Activated CD4-positive, alpha-beta T cell treated with anti-CD3 and anti-CD28 coated beads for 36 hours (primary cell): ENCODE measurements around the gene TNFAIP8L3. TPM values are rescaled to one million over a fixed set of nuclear protein-coding genes. Genes with fewer than 3 reads are reported as not detected.
"Not testable (repeated sequence)": the region's sequence is repeated elsewhere in the genome, so short reads cannot be mapped to it uniquely, and the experiment has no call there.

Source experiments
- ATAC-seq: fragments of 200-7000 bp; cut with Tn5 transposase; one replicate; pipeline ENCODE4 v1.10.0; 2021; ENCODE audit warnings: mild to moderate bottlenecking, moderate library complexity
- CTCF ChIA-PET: fragments of 350-600 bp; sonication (Branson Sonifier 250); formaldehyde crosslinking; loops from one replicate; lab custom pipeline; 2021; ENCODE audit warnings: antibody characterized with exemption; lab: Charles Lee
- POLR2A ChIA-PET: fragments of 350-600 bp; sonication (Branson Sonifier 250); formaldehyde crosslinking; loops from one replicate; lab custom pipeline; 2021; ENCODE audit warnings: antibody characterized with exemption, inconsistent platforms; lab: Charles Lee
- DNase-seq: peaks from one replicate; pipeline ENCODE4 v3.0.0-alpha.2; 2020
- H3K27ac Mint-ChIP-seq: one replicate; pipeline ENCODE4 v1.8.0; 2021; ENCODE audit warnings: mixed read lengths
- H3K27me3 Mint-ChIP-seq: one replicate; pipeline ENCODE4 v1.8.0; 2021; ENCODE audit warnings: mixed read lengths
- H3K36me3 Mint-ChIP-seq: one replicate; pipeline ENCODE4 v1.8.0; 2021; ENCODE audit warnings: low read depth, mixed read lengths
- H3K4me1 Mint-ChIP-seq: one replicate; pipeline ENCODE4 v1.8.0; 2021; ENCODE audit warnings: mixed read lengths
- H3K4me3 Mint-ChIP-seq: one replicate; pipeline ENCODE4 v1.8.0; 2021; ENCODE audit warnings: mild to moderate bottlenecking, moderate library complexity, mixed read lengths
- H3K9me3 Mint-ChIP-seq: one replicate; pipeline ENCODE4 v1.8.0; 2021; ENCODE audit warnings: low read depth, mixed read lengths
- intact Hi-C, 2 experiments: fragments of 100-400 bp; cut with DNase I in 1 of 2; cut with micrococcal nuclease in 1 of 2; formaldehyde crosslinking; loops; one replicate each; pipeline versions ENCODE4 v1.14.2 to v1.15.1; 2022 to 2024; cut with DNase I, micrococcal nuclease
- total RNA-seq, 2 experiments: library from RNA; stranded (reverse); gene quantifications; one replicate each; pipeline ENCODE4 v1.2.3, GENCODE V29; 2021

The TNFAIP8L3 gene
- total RNA-seq, 2 experiments from 2014 or later: not detected

DNA sequence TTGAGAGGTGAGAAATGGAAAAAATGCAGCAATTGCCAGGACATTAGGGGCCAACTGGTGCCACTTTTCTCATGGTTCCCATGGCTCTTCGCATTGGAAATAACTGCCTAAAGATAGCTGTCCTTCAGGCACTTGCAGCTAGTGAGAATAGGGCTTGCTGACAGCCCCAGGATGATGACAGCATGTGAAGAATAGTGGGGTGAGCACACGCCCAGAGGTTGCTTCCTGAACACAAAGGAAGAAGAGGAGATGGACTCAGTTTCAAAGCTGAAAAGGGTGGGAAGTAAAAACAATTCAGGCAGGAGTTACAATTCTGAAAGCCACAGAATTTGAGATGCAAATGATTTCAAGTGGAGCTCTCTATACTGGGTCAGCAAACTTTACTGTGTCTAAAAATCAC is 45.6 kb downstream of the TNFAIP8L3 start:
- ChIA-PET POLR2A (no interaction called here), CTCF (no interaction called here)
- intact Hi-C loops: no loop called here
- Mint-ChIP-seq H3K4me1 (no peaks in the 10 kb centered on the region), H3K36me3 (no peaks in the 10 kb centered on the region), H3K4me3 (no peak overlapping the region), H3K27me3 (peaks cover 6% of the 10 kb centered on the region), H3K27ac (no peak overlapping the region), H3K9me3 (no peaks in the 10 kb centered on the region)
- no peak for ATAC-seq
- DNase-seq: no peak

DNA sequence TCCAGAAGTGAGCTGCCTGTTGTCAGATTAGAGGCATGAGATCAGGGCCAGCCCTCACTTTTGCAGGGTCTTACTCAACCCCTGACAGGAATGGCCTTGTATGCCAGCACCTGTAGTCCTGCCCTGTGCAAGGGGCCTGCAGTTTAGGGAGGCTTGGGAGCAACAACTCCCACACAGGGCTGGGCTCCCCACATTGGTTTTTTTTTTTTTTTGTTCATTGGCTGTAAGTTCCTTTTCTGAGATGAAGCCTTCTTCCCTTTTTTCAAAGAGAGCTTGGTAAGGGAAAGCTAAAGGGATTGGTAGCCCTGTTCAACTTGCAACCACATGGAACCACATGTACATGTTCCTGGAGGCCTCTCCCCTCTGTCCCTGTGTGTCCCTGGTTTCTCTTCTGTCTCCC is 46.4 kb downstream of the TNFAIP8L3 start:
- Mint-ChIP-seq H3K27ac (no peak overlapping the region), H3K36me3 (no peaks in the 10 kb centered on the region), H3K9me3 (no peaks in the 10 kb centered on the region), H3K27me3 (peaks cover 3% of the 10 kb centered on the region), H3K4me1 (no peaks in the 10 kb centered on the region), H3K4me3 (no peak overlapping the region)
- ATAC-seq (no peak), DNase-seq (no peak)
- CTCF ChIA-PET: no interaction called here
- intact Hi-C loops: no loop called here
- POLR2A ChIA-PET: no interaction called here

GRCh38 chr15:51046799-51047449 is 47.8 kb downstream of the TNFAIP8L3 start:
- H3K4me1 Mint-ChIP-seq: no peaks in the 10 kb centered on the region
- DNase-seq (no peak), ATAC-seq (no peak)
- no peaks in the 10 kb centered on the region for H3K9me3 Mint-ChIP-seq
- H3K36me3 Mint-ChIP-seq: no peaks in the 10 kb centered on the region
- no peak overlapping the region for H3K27ac Mint-ChIP-seq
- no peaks in the 10 kb centered on the region for H3K27me3 Mint-ChIP-seq
- ChIA-PET POLR2A (no interaction called here), CTCF (no interaction called here)
- no peak overlapping the region for H3K4me3 Mint-ChIP-seq
- intact Hi-C loops: no loop called here

DNA sequence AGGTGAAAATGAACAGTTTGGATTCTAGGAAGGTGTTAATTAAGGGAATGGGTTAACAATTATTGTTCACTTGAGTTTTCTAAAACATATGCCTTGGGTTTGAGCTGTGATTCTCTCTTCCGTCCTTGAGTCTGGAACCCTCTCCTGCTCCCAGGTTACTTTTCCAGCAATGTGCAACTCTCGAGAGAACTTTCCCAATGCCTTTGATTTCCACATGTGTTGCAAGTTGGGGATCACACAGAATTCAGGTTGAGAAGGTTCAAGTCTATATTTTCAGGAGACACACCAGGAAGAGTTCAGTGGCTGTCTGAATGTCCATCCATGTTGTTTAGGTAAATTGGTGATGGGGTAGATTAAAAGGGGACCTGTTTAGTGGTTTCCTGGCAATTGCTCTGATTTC is 48.7 kb downstream of the TNFAIP8L3 start:
- H3K9me3 Mint-ChIP-seq: no peaks in the 10 kb centered on the region
- ChIA-PET POLR2A (no interaction called here), CTCF (no interaction called here)
- ATAC-seq (no peak), DNase-seq (no peak)
- no peaks in the 10 kb centered on the region for H3K36me3 Mint-ChIP-seq
- no peaks in the 10 kb centered on the region for H3K27me3 Mint-ChIP-seq
- H3K4me3 Mint-ChIP-seq: no peak overlapping the region
- no peak overlapping the region for H3K27ac Mint-ChIP-seq
- intact Hi-C loops: no loop called here
- no peaks in the 10 kb centered on the region for H3K4me1 Mint-ChIP-seq

GRCh38 chr15:51044037-51044727 is 50.5 kb downstream of the TNFAIP8L3 start:
- H3K36me3 Mint-ChIP-seq: no peaks in the 10 kb centered on the region
- ChIA-PET POLR2A (interaction anchor here (0.6 kb wide), 1 partner anchor 648 kb away, joined by 6 read pairs; no protein-coding TSS in a partner anchor), CTCF (interaction anchor here (0.6 kb wide), 1 partner anchor 339 kb away, joined by 3 read pairs; no protein-coding TSS in a partner anchor)
- no peak for DNase-seq
- no peak overlapping the region for H3K27ac Mint-ChIP-seq
- no peak for ATAC-seq
- no peaks in the 10 kb centered on the region for H3K27me3 Mint-ChIP-seq
- H3K4me3 Mint-ChIP-seq: no peak overlapping the region
- intact Hi-C loops: no loop called here
- no peaks in the 10 kb centered on the region for H3K9me3 Mint-ChIP-seq
- H3K4me1 Mint-ChIP-seq: no peaks in the 10 kb centered on the region

- Mint-ChIP-seq H3K4me3 (no peak overlapping the region), H3K27me3 (no peaks in the 10 kb centered on the region), H3K36me3 (peaks cover 6% of the 10 kb centered on the region), H3K9me3 (peaks cover 2% of the 10 kb centered on the region), H3K4me1 (no peaks in the 10 kb centered on the region), H3K27ac (no peak overlapping the region)
- ChIA-PET POLR2A (no interaction called here), CTCF (no interaction called here)
- no peak for DNase-seq
- intact Hi-C loops: no loop called here
- no peak for ATAC-seq
Observed at GRCh38 chr15:51038974-51039319, 55.8 kb downstream of the TNFAIP8L3 start.

GRCh38 chr15:51038162-51038973 is 56.3 kb downstream of the TNFAIP8L3 start:
- H3K9me3 Mint-ChIP-seq: peaks cover 2% of the 10 kb centered on the region
- ATAC-seq (no peak), DNase-seq (no peak)
- H3K36me3 Mint-ChIP-seq: peaks cover 6% of the 10 kb centered on the region
- CTCF ChIA-PET: no interaction called here
- H3K4me1 Mint-ChIP-seq: no peaks in the 10 kb centered on the region
- H3K4me3 Mint-ChIP-seq: no peak overlapping the region
- POLR2A ChIA-PET: no interaction called here
- H3K27me3 Mint-ChIP-seq: no peaks in the 10 kb centered on the region
- intact Hi-C loops: no loop called here
- no peak overlapping the region for H3K27ac Mint-ChIP-seq

- H3K27ac Mint-ChIP-seq, ATAC-seq, intact Hi-C loops, H3K36me3 Mint-ChIP-seq, CTCF ChIA-PET, H3K4me1 Mint-ChIP-seq, DNase-seq, POLR2A ChIA-PET, H3K27me3 Mint-ChIP-seq, H3K9me3 Mint-ChIP-seq, H3K4me3 Mint-ChIP-seq: not testable (repeated sequence)
Observed at GRCh38 chr15:51037474-51037873, 57.2 kb downstream of the TNFAIP8L3 start.

DNA sequence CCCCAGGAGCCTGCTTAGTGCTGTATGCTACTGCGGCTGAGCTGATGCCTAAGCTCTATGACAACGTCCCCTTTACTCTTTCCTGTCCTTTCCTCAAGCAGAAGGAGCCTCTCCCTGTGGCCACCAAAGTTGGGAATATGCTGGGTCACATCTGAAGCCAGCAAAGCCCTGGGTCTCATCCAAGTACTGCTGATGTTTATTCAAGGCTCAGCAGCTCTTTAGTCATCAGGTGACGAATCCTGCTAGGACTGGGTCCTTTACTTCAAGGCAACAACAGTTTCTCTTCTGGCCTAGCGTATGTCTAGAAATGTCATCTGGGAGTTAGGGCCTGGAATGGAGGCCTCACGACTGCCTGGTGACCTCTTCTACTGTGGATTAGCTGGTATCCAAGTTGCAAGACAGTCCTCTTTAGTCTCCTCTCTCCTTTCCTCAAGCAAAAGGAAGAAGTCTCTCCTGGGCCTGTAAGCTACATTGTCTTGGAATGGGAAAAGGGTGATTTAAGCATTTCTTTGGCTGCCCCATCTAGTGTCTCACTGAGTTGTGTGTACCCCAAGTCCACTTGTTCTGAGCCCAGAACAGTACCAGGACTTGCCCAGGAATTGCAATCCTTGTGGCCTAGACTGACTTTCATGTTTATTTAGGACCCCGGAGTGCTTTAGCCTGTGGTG is 63.9 kb downstream of the TNFAIP8L3 start:
- ChIA-PET CTCF (interaction anchor here (0.6 to 1.2 kb wide), 2 partner anchors 27 to 163 kb away, joined by 3 read pairs; no protein-coding TSS in a partner anchor), POLR2A (no interaction called here)
- H3K4me3 Mint-ChIP-seq: no peak overlapping the region
- ATAC-seq (no peak), DNase-seq (no peak)
- intact Hi-C loops: no loop called here
- H3K9me3 Mint-ChIP-seq: peaks cover 3% of the 10 kb centered on the region
- H3K27me3 Mint-ChIP-seq: no peaks in the 10 kb centered on the region
- H3K36me3 Mint-ChIP-seq: no peaks in the 10 kb centered on the region
- no peaks in the 10 kb centered on the region for H3K4me1 Mint-ChIP-seq
- H3K27ac Mint-ChIP-seq: no peak overlapping the region

GRCh38 chr15:51025454-51025846 is 69.3 kb downstream of the TNFAIP8L3 start:
- H3K36me3 Mint-ChIP-seq: peaks cover 4% of the 10 kb centered on the region
- POLR2A ChIA-PET: no interaction called here
- CTCF ChIA-PET: no interaction called here
- no peak overlapping the region for H3K27ac Mint-ChIP-seq
- no peak overlapping the region for H3K4me3 Mint-ChIP-seq
- intact Hi-C loops: no loop called here
- H3K4me1 Mint-ChIP-seq: no peaks in the 10 kb centered on the region
- H3K27me3 Mint-ChIP-seq: no peaks in the 10 kb centered on the region
- ATAC-seq (no peak), DNase-seq (no peak)
- peaks cover 3% of the 10 kb centered on the region for H3K9me3 Mint-ChIP-seq

- no peak for ATAC-seq
- intact Hi-C loops: no loop called here
- no peaks in the 10 kb centered on the region for H3K27me3 Mint-ChIP-seq
- H3K9me3 Mint-ChIP-seq: peaks cover 4% of the 10 kb centered on the region
- H3K36me3 Mint-ChIP-seq: peaks cover 7% of the 10 kb centered on the region
- H3K4me3 Mint-ChIP-seq: no peak overlapping the region
- no peak for DNase-seq
- ChIA-PET CTCF (no interaction called here), POLR2A (no interaction called here)
- H3K4me1 Mint-ChIP-seq: no peaks in the 10 kb centered on the region
- no peak overlapping the region for H3K27ac Mint-ChIP-seq
Observed at GRCh38 chr15:51024735-51025453, 69.8 kb downstream of the TNFAIP8L3 start.
